Measurements from ENCODE around the gene OR13F1.

GRCh38 chr9:104536756-104537155, 32.7 kb downstream of the OR13F1 start, which contains the start of gene OR13C3:
- TF ChIP-seq CTCF (optimal IDR thresholded peaks at IDR 0.05 in 1 of 3, IDR thresholded peaks at IDR 0.05 in 1 of 3, conservative IDR thresholded peaks at IDR 0.05 in 1 of 3; ENCODE audit: extremely low read depth in 1 of 3, insufficient read depth in 2 of 3, low read length in 3 of 3) (no peak), EZH2 (IDR thresholded peaks at IDR 0.05; ENCODE audit: low read length) (no peak)
